Left ventricle myocardium inferior (tissue), 1 donor: ENCODE results near the gene RXFP2. TPM values are rescaled to one million over a fixed set of nuclear protein-coding genes. Genes with fewer than 3 reads are reported as not detected.
A peak's percentile ranks its signal among the peaks of the same experiment; 100 is the strongest.

Experiments
- DNase-seq: peaks from one replicate; pipeline ENCODE4 v3.0.0-alpha.2; 2020
- H3K27ac ChIP-seq: fragments of 200-600 bp; replicated peaks from 2 replicates; pipeline ENCODE4 v1.8.0; 2021
- H3K27me3 ChIP-seq: fragments of 200-600 bp; 2 replicates; pipeline ENCODE4 v1.8.0; 2021; ENCODE audit warnings: low read depth
- H3K36me3 ChIP-seq: fragments of 200-600 bp; 2 replicates; pipeline ENCODE4 v1.8.0; 2021
- H3K4me1 ChIP-seq: fragments of 200-600 bp; 2 replicates; pipeline ENCODE4 v1.8.0; 2021
- H3K4me3 ChIP-seq: fragments of 200-600 bp; 2 replicates; pipeline ENCODE4 v1.8.0; 2021; ENCODE audit warnings: mild to moderate bottlenecking, moderate library complexity
- H3K9me3 ChIP-seq: fragments of 200-600 bp; replicated peaks from 2 replicates; pipeline ENCODE4 v1.8.0; 2021
- intact Hi-C: fragments of 100-400 bp; cut with micrococcal nuclease; formaldehyde crosslinking; loops from one replicate; pipeline ENCODE4 v1.11.0; 2022
- long read RNA-seq: library from polyadenylated mRNA; unstranded; transcript quantifications from one replicate; pipeline ENCODE4 v2.0.0, GENCODE V29; 2021
- total RNA-seq: library from RNA; stranded (reverse); fragmentation: NEBNext Ultra II Directional; extraction: Animal tissue kit (Norgen Biotek cat#: 25700); gene quantifications from one replicate; pipeline ENCODE4 v1.2.1, GENCODE V29; 2021
- TF ChIP-seq, protein P1 (sequence below): fragments of 200-600 bp; IDR thresholded peaks from 2 replicates; pipeline ENCODE4 v1.8.0; 2021; ENCODE audit warnings: antibody characterized with exemption, mild to moderate bottlenecking, borderline replicate concordance
- donor health status: DM: no; HTN: yes; CAD: no; lungs with severe emphysema.

RXFP2 gene
- not detected for total RNA-seq
- long read RNA-seq, result 0 reads

GRCh38 chr13:31739226-31739625 is at the start of gene RXFP2:
Gene RXFP2, plus strand, starts transcription at chr13:31739526. Its CDS starts 87 bp downstream, at chr13:31739613.
- intact Hi-C loops, result loop anchor here (10.0 kb wide), 1 partner anchor 194 kb away; no protein-coding TSS in a partner anchor
- TF ChIP-seq, protein P1, sequence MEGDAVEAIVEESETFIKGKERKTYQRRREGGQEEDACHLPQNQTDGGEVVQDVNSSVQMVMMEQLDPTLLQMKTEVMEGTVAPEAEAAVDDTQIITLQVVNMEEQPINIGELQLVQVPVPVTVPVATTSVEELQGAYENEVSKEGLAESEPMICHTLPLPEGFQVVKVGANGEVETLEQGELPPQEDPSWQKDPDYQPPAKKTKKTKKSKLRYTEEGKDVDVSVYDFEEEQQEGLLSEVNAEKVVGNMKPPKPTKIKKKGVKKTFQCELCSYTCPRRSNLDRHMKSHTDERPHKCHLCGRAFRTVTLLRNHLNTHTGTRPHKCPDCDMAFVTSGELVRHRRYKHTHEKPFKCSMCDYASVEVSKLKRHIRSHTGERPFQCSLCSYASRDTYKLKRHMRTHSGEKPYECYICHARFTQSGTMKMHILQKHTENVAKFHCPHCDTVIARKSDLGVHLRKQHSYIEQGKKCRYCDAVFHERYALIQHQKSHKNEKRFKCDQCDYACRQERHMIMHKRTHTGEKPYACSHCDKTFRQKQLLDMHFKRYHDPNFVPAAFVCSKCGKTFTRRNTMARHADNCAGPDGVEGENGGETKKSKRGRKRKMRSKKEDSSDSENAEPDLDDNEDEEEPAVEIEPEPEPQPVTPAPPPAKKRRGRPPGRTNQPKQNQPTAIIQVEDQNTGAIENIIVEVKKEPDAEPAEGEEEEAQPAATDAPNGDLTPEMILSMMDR, result no peak
- Histone ChIP-seq H3K36me3 (no peaks in the 10 kb centered on the region), H3K27me3 (peaks cover 23% of the 10 kb centered on the region), H3K9me3 (no peaks in the 10 kb centered on the region), H3K27ac (no peak within 1 kb of the TSS), H3K4me3 (no peak within 1 kb of the TSS), H3K4me1 (no peaks in the 10 kb centered on the region)
- no peak for DNase-seq

- Histone ChIP-seq H3K36me3 (no peaks in the 10 kb centered on the region), H3K4me3 (no peak overlapping the region), H3K9me3 (peaks cover 36% of the 10 kb centered on the region), H3K27me3 (no peaks in the 10 kb centered on the region), H3K27ac (no peak overlapping the region), H3K4me1 (no peaks in the 10 kb centered on the region)
- intact Hi-C loops, result no loop called here
- no peak for DNase-seq
- TF ChIP-seq, protein P1, result no peak
These were observed 42.0 kb upstream of the RXFP2 start for GRCh38 chr13:31697290-31697689.

- no peak for DNase-seq
- H3K27ac ChIP-seq, result no peak overlapping the region
- no peaks in the 10 kb centered on the region for H3K36me3 ChIP-seq
- H3K4me1 ChIP-seq, result no peaks in the 10 kb centered on the region
- H3K4me3 ChIP-seq, result no peak overlapping the region
- peaks cover 16% of the 10 kb centered on the region for H3K9me3 ChIP-seq
- TF ChIP-seq, protein P1, result peak; percentile 28
- H3K27me3 ChIP-seq, result no peaks in the 10 kb centered on the region
- intact Hi-C loops, result no loop called here
These were observed 39.7 kb upstream of the RXFP2 start for GRCh38 chr13:31699650-31700049.

- no peak for DNase-seq
- TF ChIP-seq, protein P1, result no peak
- intact Hi-C loops, result no loop called here
- Histone ChIP-seq H3K4me1 (no peaks in the 10 kb centered on the region), H3K27ac (no peak overlapping the region), H3K4me3 (no peak overlapping the region), H3K27me3 (no peaks in the 10 kb centered on the region), H3K9me3 (no peaks in the 10 kb centered on the region), H3K36me3 (no peaks in the 10 kb centered on the region)
These were observed 35.5 kb upstream of the RXFP2 start for GRCh38 chr13:31703780-31704179.

DNA sequence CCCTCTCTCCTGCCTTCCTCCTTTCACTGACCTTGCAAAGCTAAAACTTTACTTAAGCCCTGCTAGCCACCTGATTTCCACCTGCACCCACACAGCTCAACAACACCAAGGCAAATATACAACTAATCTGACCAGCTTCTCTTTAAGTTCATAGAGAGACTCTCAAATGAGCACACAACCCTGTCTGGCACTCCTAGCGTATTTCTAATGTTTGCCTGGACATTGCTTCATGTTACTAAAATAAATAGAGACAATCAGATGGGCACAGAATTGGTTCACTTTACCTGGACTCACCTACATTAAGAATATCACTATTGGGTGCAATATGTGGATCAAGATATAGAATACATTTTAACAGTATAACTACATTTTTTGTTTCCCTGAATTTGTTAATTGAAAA is 33.2 kb upstream of the RXFP2 start:
- H3K27ac ChIP-seq, result no peak overlapping the region
- H3K4me1 ChIP-seq, result no peaks in the 10 kb centered on the region
- no peaks in the 10 kb centered on the region for H3K9me3 ChIP-seq
- no peaks in the 10 kb centered on the region for H3K27me3 ChIP-seq
- H3K36me3 ChIP-seq, result no peaks in the 10 kb centered on the region
- intact Hi-C loops, result no loop called here
- TF ChIP-seq, protein P1, result no peak
- no peak overlapping the region for H3K4me3 ChIP-seq
- DNase-seq, result no peak
